ENCODE measurements around the gene NCAN.
A peak's percentile ranks its signal among the peaks of the same experiment; 100 is the strongest.

The NCAN gene

GRCh38 chr19:19292607-19293006 is 80.8 kb downstream of the NCAN start:
- Histone ChIP-seq H4K20me1 (peaks cover 0 to 10% (median 0%) of the 10 kb centered on the region in 11 experiments; a peak in 4 of 22 replicates), H3K4me3 (no peak overlapping the region), H3K36me3 (peaks cover 92 to 100% (median 99%) of the 10 kb centered on the region in 11 experiments), H3K9ac (no peak overlapping the region), H3K27ac (no peak overlapping the region), H3K27me3 (no peaks in the 10 kb centered on the region), H3K4me2 (no peak overlapping the region), H3K9me3 (replicated peaks in 1 of 11) (peaks cover 9 to 19% (median 11%) of the 10 kb centered on the region in 11 experiments; a peak in 19 of 22 replicates), H3K4me1 (no peaks in the 10 kb centered on the region)
- TF ChIP-seq Cebpa-rat (IDR thresholded peaks at IDR 0.05) = no peak

GRCh38 chr19:19294914-19295313 is 83.2 kb downstream of the NCAN start:
- H3K4me3 ChIP-seq = no peak overlapping the region
- no peaks in the 10 kb centered on the region; a peak in 1 of 20 replicates for H3K4me1 ChIP-seq
- no peak for TF ChIP-seq Cebpa-rat (IDR thresholded peaks at IDR 0.05)
- no peak overlapping the region for H3K4me2 ChIP-seq
- H3K9ac ChIP-seq = no peak overlapping the region; a peak in 1 of 22 replicates
- peaks cover 9 to 19% (median 11%) of the 10 kb centered on the region in 11 experiments; a peak in 19 of 22 replicates for H3K9me3 ChIP-seq (replicated peaks in 1 of 11)
- H4K20me1 ChIP-seq = peaks cover 0 to 13% (median 0%) of the 10 kb centered on the region in 11 experiments; a peak in 6 of 22 replicates
- no peaks in the 10 kb centered on the region for H3K27me3 ChIP-seq
- peaks cover 83 to 98% (median 93%) of the 10 kb centered on the region in 11 experiments for H3K36me3 ChIP-seq
- H3K27ac ChIP-seq = no peak overlapping the region

- H3K36me3 ChIP-seq = peaks cover 86 to 98% (median 94%) of the 10 kb centered on the region in 11 experiments
- H4K20me1 ChIP-seq = peaks cover 0 to 21% (median 6%) of the 10 kb centered on the region in 11 experiments; a peak in 6 of 22 replicates
- H3K4me3 ChIP-seq = no peak overlapping the region
- no peak overlapping the region for H3K27ac ChIP-seq
- peaks cover 9 to 19% (median 11%) of the 10 kb centered on the region in 11 experiments; a peak in 19 of 22 replicates for H3K9me3 ChIP-seq (replicated peaks in 1 of 11)
- no peak overlapping the region for H3K4me2 ChIP-seq
- no peaks in the 10 kb centered on the region; a peak in 1 of 20 replicates for H3K4me1 ChIP-seq
- H3K27me3 ChIP-seq = no peaks in the 10 kb centered on the region
- no peak for TF ChIP-seq Cebpa-rat (IDR thresholded peaks at IDR 0.05)
- H3K9ac ChIP-seq = 0 out of 22 replicates have a peak overlapping the region, but pooled peaks of 1 of the 11 experiments have one; percentile 1
These were observed 85.4 kb downstream of the NCAN start for GRCh38 chr19:19296953-19297689.

- no peaks in the 10 kb centered on the region; a peak in 1 of 20 replicates for H3K4me1 ChIP-seq
- H3K9me3 ChIP-seq (replicated peaks in 1 of 11) = peaks cover 5 to 14% (median 8%) of the 10 kb centered on the region in 11 experiments; a peak in 19 of 22 replicates
- H3K27me3 ChIP-seq = no peaks in the 10 kb centered on the region
- H3K27ac ChIP-seq = no peak overlapping the region
- H3K4me3 ChIP-seq = no peak overlapping the region
- no peak overlapping the region for H3K9ac ChIP-seq
- no peak overlapping the region for H3K4me2 ChIP-seq
- H3K36me3 ChIP-seq = peaks cover 84 to 97% (median 94%) of the 10 kb centered on the region in 11 experiments
- H4K20me1 ChIP-seq = peaks cover 0 to 21% (median 6%) of the 10 kb centered on the region in 11 experiments; a peak in 6 of 22 replicates
- TF ChIP-seq Cebpa-rat (IDR thresholded peaks at IDR 0.05) = no peak
These were observed 86.0 kb downstream of the NCAN start for GRCh38 chr19:19297759-19298158.

GRCh38 chr19:19300613-19301012 is 88.9 kb downstream of the NCAN start:
- H3K9ac ChIP-seq = no peak overlapping the region
- H3K36me3 ChIP-seq = peaks cover 84 to 97% (median 94%) of the 10 kb centered on the region in 11 experiments

More at GRCh38 chr19:19300613-19301012, 88.9 kb downstream of the NCAN start:
- no peak overlapping the region for H3K4me2 ChIP-seq
- peaks cover 0 to 40% (median 8%) of the 10 kb centered on the region in 11 experiments; a peak in 9 of 22 replicates for H4K20me1 ChIP-seq
- no peak overlapping the region for H3K4me3 ChIP-seq
- H3K9me3 ChIP-seq (replicated peaks in 1 of 11) = no peaks in the 10 kb centered on the region
- no peak for TF ChIP-seq Cebpa-rat (IDR thresholded peaks at IDR 0.05)
- no peak overlapping the region for H3K27ac ChIP-seq
- H3K27me3 ChIP-seq = no peaks in the 10 kb centered on the region
- H3K4me1 ChIP-seq = no peaks in the 10 kb centered on the region; a peak in 1 of 20 replicates
